H1 (cell line): ENCODE results near the gene MELTF. TPM values are rescaled to one million over a fixed set of nuclear protein-coding genes. Genes with fewer than 3 reads are reported as not detected.

Experiments used
- CTCF ChIA-PET: fragments of 300-600 bp; sonication (Branson Sonifier 250); formaldehyde crosslinking; loops from one replicate; lab custom pipeline; 2021; ENCODE audit not compliant: partially characterized antibody; lab: Charles Lee
- POLR2A ChIA-PET: fragments of 300-600 bp; sonication (Branson Sonifier 250); formaldehyde crosslinking; loops from one replicate; lab custom pipeline; 2021; ENCODE audit warnings: inconsistent platforms; ENCODE audit not compliant: partially characterized antibody; lab: Charles Lee
- DNase-seq, 2 experiments: peaks; one replicate each; pipeline versions ENCODE4 v3.0.0 to v3.0.0-alpha.2; 2010 to 2022; ENCODE audit warnings: low spot score in 2 of 2, low read depth in 1 of 2, mixed read lengths in 1 of 2
- FAIRE-seq: peaks from 2 replicates; lab custom pipeline; 2011; peaks lifted over from hg19 to GRCh38; lab: Jason Lieb, UNC
- H2AFZ ChIP-seq: 2 replicates; pipeline ENCODE4 v1.8.1; 2012; ENCODE audit warnings: low read length, inconsistent platforms
- H2AK5ac ChIP-seq: 2 replicates; pipeline ENCODE4 v1.6.1; 2013; ENCODE audit warnings: low read depth, low read length
- H2BK120ac ChIP-seq: replicated peaks from 2 replicates; pipeline ENCODE3; 2013; ENCODE audit warnings: low read depth, low read length, inconsistent platforms
- H2BK12ac ChIP-seq: 2 replicates; pipeline ENCODE4 v1.6.1; 2013; ENCODE audit warnings: low read depth, low read length
- H2BK15ac ChIP-seq: 2 replicates; pipeline ENCODE4 v1.6.1; 2013; ENCODE audit warnings: low read length
- H2BK20ac ChIP-seq: 2 replicates; pipeline ENCODE4 v1.6.1; 2013; ENCODE audit warnings: low read length
- H2BK5ac ChIP-seq: 2 replicates; pipeline ENCODE4 v1.6.1; 2013; ENCODE audit warnings: low read depth, low read length
- H3K14ac ChIP-seq: 2 replicates; pipeline ENCODE4 v1.6.1; 2013; ENCODE audit warnings: inconsistent platforms; ENCODE audit not compliant: insufficient read length
- H3K18ac ChIP-seq: 2 replicates; pipeline ENCODE4 v1.6.1; 2013; ENCODE audit warnings: low read length; ENCODE audit errors: extremely low read depth
- H3K23ac ChIP-seq: 2 replicates; pipeline ENCODE4 v1.6.1; 2013; ENCODE audit warnings: inconsistent platforms; ENCODE audit not compliant: insufficient read length
- H3K23me2 ChIP-seq: 2 replicates; pipeline ENCODE4 v1.6.1; 2013; ENCODE audit warnings: low read depth, low read length
- H3K27ac ChIP-seq: 2 replicates; pipeline ENCODE4 v1.6.1; 2011; ENCODE audit warnings: low read depth, low read length, inconsistent platforms
- H3K27me3 ChIP-seq, 4 experiments: replicated peaks in 1 of 4; 1 replicate in 1 of 4; 2 replicates in 3 of 4; pipeline versions ENCODE4 v1.6.1 to v1.8.1; 2011 to 2013; ENCODE audit warnings: low read length in 3 of 4, mild to moderate bottlenecking in 3 of 4, inconsistent platforms in 2 of 4, mixed read lengths in 2 of 4, moderate library complexity in 1 of 4; ENCODE audit not compliant: control insufficient read depth in 3 of 4, insufficient read depth in 3 of 4; ENCODE audit errors: extremely low read depth in 1 of 4
- H3K36me3 ChIP-seq, 4 experiments: 2 replicates each; pipeline versions ENCODE4 v1.6.1 to v1.8.1; 2011 to 2013; ENCODE audit warnings: mild to moderate bottlenecking in 4 of 4, low read length in 3 of 4, moderate library complexity in 2 of 4, control low read depth in 1 of 4, inconsistent platforms in 1 of 4; ENCODE audit not compliant: insufficient read depth in 4 of 4, control insufficient read depth in 2 of 4
- H3K4ac ChIP-seq: replicated peaks from 2 replicates; pipeline ENCODE3; 2013; ENCODE audit warnings: low read length, low read depth, mixed read lengths, inconsistent platforms; ENCODE audit not compliant: insufficient read length
- H3K4me1 ChIP-seq, 4 experiments: replicated peaks in 1 of 4; 1 replicate in 1 of 4; 2 replicates in 3 of 4; pipeline versions ENCODE4 v1.6.1 to v1.8.1; 2011 to 2013; ENCODE audit warnings: low read length in 3 of 4, inconsistent platforms in 2 of 4, mixed read lengths in 1 of 4; ENCODE audit not compliant: insufficient read depth in 4 of 4, control insufficient read depth in 3 of 4
- H3K4me2 ChIP-seq, 2 experiments: 2 replicates each; pipeline versions ENCODE4 v1.6.1 to v1.8.1; 2011 to 2013; ENCODE audit warnings: low read depth in 2 of 2, low read length in 2 of 2, control low read depth in 1 of 2, inconsistent platforms in 1 of 2, mild to moderate bottlenecking in 1 of 2; ENCODE audit not compliant: insufficient read depth in 1 of 2
- H3K4me3 ChIP-seq, 4 experiments: fragments of 200-600, 300-600 bp in 1 of 4; sonication (generic), shearing (Covaris generic), sonication (Bioruptor Twin) in 1 of 4; 2 replicates each; pipeline versions ENCODE4 v1.5.1 to v1.8.1; 2011 to 2016; ENCODE audit warnings: low read length in 4 of 4, low read depth in 3 of 4, control low read depth in 2 of 4, inconsistent platforms in 2 of 4, mild to moderate bottlenecking in 2 of 4, mixed read lengths in 1 of 4, moderate library complexity in 1 of 4; ENCODE audit not compliant: insufficient read depth in 2 of 4; ENCODE audit errors: extremely low read depth in 1 of 4
- H3K56ac ChIP-seq: replicated peaks from 2 replicates; pipeline ENCODE3; 2013; ENCODE audit warnings: low read depth, mild to moderate bottlenecking, mixed read lengths, low read length, inconsistent platforms; ENCODE audit not compliant: insufficient read length
- H3K79me1 ChIP-seq: 2 replicates; pipeline ENCODE4 v1.6.1; 2013; ENCODE audit warnings: low read depth, low read length, control low read depth
- H3K79me2 ChIP-seq, 2 experiments: 2 replicates each; pipeline versions ENCODE4 v1.6.1 to v1.8.1; 2012 to 2013; ENCODE audit warnings: low read length in 2 of 2, mild to moderate bottlenecking in 2 of 2, inconsistent platforms in 1 of 2; ENCODE audit not compliant: insufficient read depth in 2 of 2, control insufficient read depth in 1 of 2
- H3K9ac ChIP-seq, 4 experiments: replicated peaks in 1 of 4; 1 replicate in 1 of 4; 2 replicates in 3 of 4; pipeline versions ENCODE4 v1.6.1 to v1.8.1; 2011 to 2013; ENCODE audit warnings: low read depth in 3 of 4, low read length in 3 of 4, control low read depth in 2 of 4, mild to moderate bottlenecking in 2 of 4, moderate library complexity in 2 of 4, inconsistent platforms in 1 of 4; ENCODE audit errors: extremely low read depth in 1 of 4
- H3K9me3 ChIP-seq, 2 experiments: 2 replicates each; pipeline versions ENCODE4 v1.6.1 to v1.8.1; 2012 to 2013; ENCODE audit warnings: mild to moderate bottlenecking in 2 of 2, moderate library complexity in 2 of 2, control low read depth in 1 of 2, inconsistent platforms in 1 of 2, low read depth in 1 of 2, low read length in 1 of 2, mixed read lengths in 1 of 2; ENCODE audit not compliant: insufficient read depth in 2 of 2
- H4K20me1 ChIP-seq, 2 experiments: replicated peaks in 1 of 2; 2 replicates each; pipeline versions ENCODE3 to v1.8.1; 2011 to 2013; ENCODE audit warnings: inconsistent platforms in 2 of 2, low read length in 2 of 2, mild to moderate bottlenecking in 1 of 2; ENCODE audit not compliant: insufficient read depth in 2 of 2, control insufficient read depth in 1 of 2
- H4K5ac ChIP-seq: 2 replicates; pipeline ENCODE4 v1.6.1; 2013; ENCODE audit warnings: low read length, low read depth, mixed read lengths, inconsistent platforms; ENCODE audit not compliant: insufficient read length
- H4K8ac ChIP-seq: 2 replicates; pipeline ENCODE4 v1.8.0; 2013; ENCODE audit warnings: mild to moderate bottlenecking, moderate library complexity, low read length, inconsistent platforms; ENCODE audit not compliant: insufficient read depth; ENCODE audit errors: extremely low read depth
- H4K91ac ChIP-seq: replicated peaks from 2 replicates; pipeline ENCODE3; 2013; ENCODE audit warnings: low read length, mixed read lengths, inconsistent platforms; ENCODE audit not compliant: insufficient read length
- RFX5 ChIP-seq: IDR thresholded peaks from 2 replicates; pipeline ENCODE4 v1.6.1; 2011; ENCODE audit warnings: low read depth, low read length, improper control_type of control experiment, borderline replicate concordance
- SIX5 ChIP-seq: IDR thresholded peaks from 2 replicates; pipeline ENCODE4 v1.6.1; 2011; ENCODE audit warnings: mild to moderate bottlenecking, low read depth, low read length
- WGBS, 2 experiments: shearing (Covaris generic) in 1 of 2; methylation state at CpG; one replicate each; pipeline versions ENCODE4 v1.1.6 to v1.1.7; 2013 to 2015; ENCODE audit warnings: low lambda C conversion rate in 2 of 2, mixed read lengths in 2 of 2, inconsistent platforms in 1 of 2, low coverage in 1 of 2, missing lambda C conversion rate in 1 of 2; ENCODE audit not compliant: insufficient replicate concordance in 2 of 2, insufficient coverage in 1 of 2, insufficient read length in 1 of 2; ENCODE audit errors: extremely low coverage in 1 of 2, missing lambda C conversion rate in 1 of 2; 5-methylcytosine and 5-hydroxymethylcytosine counted together
- polyA plus RNA-seq, 7 experiments: library from polyadenylated mRNA; depleted of rRNA in 3 of 7; stranded (reverse) in 5 of 7; unstranded in 2 of 7; fragments of >200 nt in 5 of 7; fragments of 200-250 nt in 2 of 7; gene quantifications; 1 replicate in 5 of 7; 2 replicates in 1 of 7; 4 replicates in 1 of 7; pipeline versions ENCODE4 v1.2.1 to v1.2.3, GENCODE V29; 2011 to 2013; ENCODE audit warnings: missing spikeins in 2 of 7, mixed read lengths in 2 of 7
- total RNA-seq: library from RNA; stranded (reverse); fragmentation: NEBNext Ultra II Directional; extraction: Animal tissue kit (Norgen Biotek cat#: 25700); gene quantifications from 2 replicates; pipeline ENCODE4 v1.2.1, GENCODE V29; 2021

Gene MELTF
- total and polyA plus RNA-seq, 2 of the 8 experiments (the other 6 are each of a cell fraction or from before 2014, with no cell fraction given) = 1.7 to 3.5 TPM

- Histone ChIP-seq H3K36me3 (peaks cover 0 to 8% (median 0%) of the 10 kb centered on the region in 4 experiments; a peak in 1 of 8 replicates), H3K23ac (no peak overlapping the region), H4K20me1 (no peaks in the 10 kb centered on the region), H3K14ac (no peak overlapping the region), H2BK20ac (no peak overlapping the region), H3K79me1 (no peaks in the 10 kb centered on the region), H4K5ac (no peak overlapping the region), H3K4me2 (no peak overlapping the region), H3K27me3 (peaks cover 49 to 54% (median 52%) of the 10 kb centered on the region in 4 experiments), H3K56ac (no peak overlapping the region), H3K79me2 (no peaks in the 10 kb centered on the region), H2BK12ac (no peak overlapping the region), H3K4me1 (peaks cover 0 to 24% (median 10%) of the 10 kb centered on the region in 4 experiments; a peak in 5 of 7 replicates), H2AFZ (no peak overlapping the region), H4K8ac (no peak overlapping the region), H4K91ac (no peak overlapping the region), H3K23me2 (peaks cover 10% of the 10 kb centered on the region; the same call in 1 of the 2 replicates), H2BK5ac (no peak overlapping the region), H2BK15ac (no peak overlapping the region), H3K27ac (no peak overlapping the region), H3K9ac (no peak overlapping the region), H3K4ac (no peak overlapping the region), H2AK5ac (no peak overlapping the region; the same call in 1 of the 2 replicates), H3K4me3 (no peak overlapping the region), H2BK120ac (no peak overlapping the region), H3K9me3 (no peaks in the 10 kb centered on the region), H3K18ac (no peak overlapping the region)
- FAIRE-seq (no peak), DNase-seq (no peak)
- 79% methylated on average over 7 of the region's 7 CpGs; no CpG with 5 or more reads in 1 of the 2 experiments for WGBS, 2 experiments
- CTCF ChIA-PET = interaction anchor here (0.9 to 2.8 kb wide), 12 partner anchors 17 to 485 kb away, joined by 3 to 10 read pairs (median 4); no protein-coding TSS in a partner anchor
- POLR2A ChIA-PET = no interaction called here
- TF ChIP-seq SIX5 (no peak), RFX5 (no peak)
Observed at GRCh38 chr3:196971094-196971698, 58.4 kb downstream of the MELTF start.
